ENCODE measurements around the gene PDZD2.

The PDZD2 gene

GRCh38 chr5:31859096-31859495, 220.2 kb downstream of the PDZD2 start:
- H3K4me3 ChIP-seq: no peak overlapping the region

GRCh38 chr5:31860278-31860677, 221.3 kb downstream of the PDZD2 start:
- no peak for DNase-seq (ENCODE audit: low spot score)
- TF ChIP-seq CTCF (IDR thresholded peaks at IDR 0.05): no peak

More at GRCh38 chr5:31859096-31859495, 220.2 kb downstream of the PDZD2 start:
- no peak for DNase-seq (ENCODE audit: low spot score)
- no peak overlapping the region for H3K27ac ChIP-seq
- no peak for TF ChIP-seq CTCF (IDR thresholded peaks at IDR 0.05)

GRCh38 chr5:31860726-31861433, 221.9 kb downstream of the PDZD2 start:
- no peak for DNase-seq (ENCODE audit: low spot score)

More at GRCh38 chr5:31860278-31860677, 221.3 kb downstream of the PDZD2 start:
- H3K27ac ChIP-seq: no peak overlapping the region
- no peak overlapping the region for H3K4me3 ChIP-seq

GRCh38 chr5:31861601-31862000, 222.7 kb downstream of the PDZD2 start:
- Histone ChIP-seq H3K27ac (no peak overlapping the region), H3K4me3 (no peak overlapping the region)
- DNase-seq (ENCODE audit: low spot score): no peak
- no peak for TF ChIP-seq CTCF (IDR thresholded peaks at IDR 0.05)

More at GRCh38 chr5:31860726-31861433, 221.9 kb downstream of the PDZD2 start:
- no peak for TF ChIP-seq CTCF (IDR thresholded peaks at IDR 0.05)
- Histone ChIP-seq H3K27ac (no peak overlapping the region), H3K4me3 (no peak overlapping the region)

GRCh38 chr5:31863991-31864411, 225.1 kb downstream of the PDZD2 start:
- Histone ChIP-seq H3K27ac (no peak overlapping the region), H3K4me3 (no peak overlapping the region)
- no peak for DNase-seq (ENCODE audit: low spot score)
- TF ChIP-seq CTCF (IDR thresholded peaks at IDR 0.05): no peak

- Histone ChIP-seq H3K27ac (no peak overlapping the region), H3K4me3 (no peak overlapping the region)
- peak; percentile 41 for DNase-seq (ENCODE audit: low spot score)
- no peak for TF ChIP-seq CTCF (IDR thresholded peaks at IDR 0.05)
These were observed 227.2 kb downstream of the PDZD2 start for GRCh38 chr5:31866166-31866565.

- DNase-seq (ENCODE audit: low spot score): peak; percentile 14
These were observed 228.3 kb downstream of the PDZD2 start for GRCh38 chr5:31867219-31867618.

More at GRCh38 chr5:31867219-31867618, 228.3 kb downstream of the PDZD2 start:
- H3K27ac ChIP-seq: no peak overlapping the region
- H3K4me3 ChIP-seq: no peak overlapping the region
- no peak for TF ChIP-seq CTCF (IDR thresholded peaks at IDR 0.05)
